SK-N-SH (cell line): ENCODE measurements around the gene CRYM. TPM values are rescaled to one million over a fixed set of nuclear protein-coding genes. Genes with fewer than 3 reads are reported as not detected.

Source experiments
- CTCF ChIA-PET: fragments of 300-600, 350-600 bp; formaldehyde crosslinking; extraction: SDS; loops from one replicate; lab custom pipeline; 2021; lab: Yijun Ruan, JAX
- POLR2A ChIA-PET: fragments of 350-600 bp; sonication (Branson Sonifier 250); formaldehyde crosslinking; extraction: SDS; loops from one replicate; lab custom pipeline; 2020; ENCODE audit warnings: antibody characterized with exemption, inconsistent platforms; lab: Yijun Ruan, JAX
- DNase-seq: peaks from one replicate; pipeline ENCODE4 v3.0.0; 2012
- H2AFZ ChIP-seq: fragments of 200-600 bp; sonication (generic); 2 replicates; pipeline ENCODE4 v1.8.1; 2016; ENCODE audit warnings: antibody characterized with exemption, mild to moderate bottlenecking, low read depth
- H3F3A ChIP-seq: fragments of 200-600 bp; sonication (generic); replicated peaks from 2 replicates; pipeline ENCODE3; 2016; ENCODE audit warnings: antibody characterized with exemption, mild to moderate bottlenecking; ENCODE audit not compliant: insufficient read depth
- H3K27ac ChIP-seq, 2 experiments: fragments of 200-500 bp in 1 of 2; fragments of 200-600 bp in 1 of 2; sonication (Bioruptor generic) in 1 of 2; sonication (generic), shearing (Covaris generic) in 1 of 2; 2 replicates each; pipeline versions ENCODE4 v1.5.1 to v1.6.1; 2014 to 2016; ENCODE audit warnings: low read depth in 2 of 2, inconsistent platforms in 1 of 2, low read length in 1 of 2, mild to moderate bottlenecking in 1 of 2, mixed read lengths in 1 of 2
- H3K27me3 ChIP-seq: fragments of 200-600 bp; sonication (generic), shearing (Covaris generic); 2 replicates; pipeline ENCODE4 v1.6.1; 2016; ENCODE audit warnings: mixed run types; ENCODE audit not compliant: insufficient read depth
- H3K36me3 ChIP-seq, 2 experiments: fragments of 200-500 bp in 1 of 2; fragments of 200-600 bp in 1 of 2; sonication (Bioruptor generic) in 1 of 2; sonication (generic) in 1 of 2; replicated peaks in 1 of 2; 2 replicates each; pipeline versions ENCODE3 to v1.5.1; 2014 to 2016; ENCODE audit warnings: low read length in 1 of 2, mild to moderate bottlenecking in 1 of 2; ENCODE audit not compliant: insufficient read depth in 2 of 2, control insufficient read depth in 1 of 2
- H3K4me1 ChIP-seq, 2 experiments: fragments of 200-500 bp in 1 of 2; fragments of 200-600 bp in 1 of 2; sonication (Bioruptor generic) in 1 of 2; sonication (generic), shearing (Covaris generic) in 1 of 2; 2 replicates each; pipeline versions ENCODE4 v1.5.1 to v1.6.1; 2014 to 2016; ENCODE audit warnings: low read depth in 1 of 2, low read length in 1 of 2, mixed run types in 1 of 2; ENCODE audit not compliant: insufficient read depth in 2 of 2, control insufficient read depth in 1 of 2
- H3K4me2 ChIP-seq: fragments of 200-600 bp; sonication (generic), shearing (Covaris generic); 2 replicates; pipeline ENCODE4 v1.6.1; 2017; ENCODE audit warnings: mixed run types
- H3K4me3 ChIP-seq, 2 experiments: fragments of 200-500 bp in 1 of 2; fragments of 200-600 bp in 1 of 2; sonication (Bioruptor generic) in 1 of 2; sonication (generic), shearing (Covaris generic) in 1 of 2; 2 replicates each; pipeline versions ENCODE4 v1.5.1 to v1.8.1; 2014 to 2016; ENCODE audit warnings: low read depth in 2 of 2, inconsistent platforms in 1 of 2, low read length in 1 of 2, mild to moderate bottlenecking in 1 of 2, mixed read lengths in 1 of 2, moderate library complexity in 1 of 2
- H3K79me2 ChIP-seq: fragments of 200-600 bp; sonication (generic); 2 replicates; pipeline ENCODE4 v1.8.1; 2017; ENCODE audit warnings: mild to moderate bottlenecking; ENCODE audit not compliant: insufficient read depth
- H3K9ac ChIP-seq: fragments of 200-600 bp; sonication (generic); 2 replicates; pipeline ENCODE4 v1.6.1; 2017; ENCODE audit warnings: mixed run types
- H3K9me2 ChIP-seq: fragments of 200-600 bp; sonication (generic); 2 replicates; pipeline ENCODE4 v1.6.1; 2017; ENCODE audit warnings: mixed run types
- H3K9me3 ChIP-seq: fragments of 200-600 bp; sonication (generic); 2 replicates; pipeline ENCODE4 v1.6.1; 2017; ENCODE audit warnings: mixed run types, mild to moderate bottlenecking, moderate library complexity
- H4K20me1 ChIP-seq: fragments of 200-600 bp; sonication (generic); 2 replicates; pipeline ENCODE4 v1.6.1; 2017; ENCODE audit warnings: mild to moderate bottlenecking, mixed run types; ENCODE audit not compliant: insufficient read depth
- CHD2 ChIP-seq: fragments of 150-350 bp; IDR thresholded peaks from 2 replicates; pipeline ENCODE4 v1.6.1; 2018; ENCODE audit warnings: low read length; ENCODE audit not compliant: partially characterized antibody
- EP300 ChIP-seq, 2 experiments: IDR thresholded peaks; 2 replicates each; pipeline versions ENCODE4 v1.4.0 to v1.6.1; 2012; ENCODE audit warnings: borderline replicate concordance in 1 of 2, low read depth in 1 of 2, low read length in 1 of 2
- EZH2phosphoT487 ChIP-seq: fragments of 200-600 bp; sonication (generic); IDR thresholded peaks from 2 replicates; pipeline ENCODE4 v1.6.1; 2017; ENCODE audit warnings: low read depth, mixed run types, mild to moderate bottlenecking, antibody characterized with exemption, moderate library complexity, borderline replicate concordance
- FOSL2 ChIP-seq: IDR thresholded peaks from 2 replicates; pipeline ENCODE4 v1.4.0; 2012; ENCODE audit warnings: low read depth, mild to moderate bottlenecking, moderate library complexity, borderline replicate concordance
- GABPA ChIP-seq: IDR thresholded peaks from 2 replicates; pipeline ENCODE4 v1.4.0; 2012; ENCODE audit warnings: low read depth, mild to moderate bottlenecking
- GATA2 ChIP-seq: sonication (generic); formaldehyde crosslinking; IDR thresholded peaks from 2 replicates; pipeline ENCODE4 v1.5.0; 2020; ENCODE audit warnings: mild to moderate bottlenecking, missing genetic modification reagents
- IRF3 ChIP-seq: fragments of 150-350 bp; IDR thresholded peaks from 2 replicates; pipeline ENCODE4 v1.6.1; 2016; ENCODE audit warnings: mild to moderate bottlenecking, low read depth, low read length
- MAX ChIP-seq: IDR thresholded peaks from 2 replicates; pipeline ENCODE4 v1.4.0; 2012; ENCODE audit warnings: low read depth
- MXI1 ChIP-seq: IDR thresholded peaks from 2 replicates; pipeline ENCODE4 v1.6.1; 2012; ENCODE audit warnings: mild to moderate bottlenecking, low read depth, low read length, improper control_type of control experiment
- NFIC ChIP-seq: IDR thresholded peaks from 2 replicates; pipeline ENCODE4 v1.4.0; 2012; ENCODE audit warnings: borderline replicate concordance
- NRF1 ChIP-seq: IDR thresholded peaks from 2 replicates; pipeline ENCODE4 v1.6.1; 2012; ENCODE audit warnings: low read depth, mild to moderate bottlenecking, low read length
- RAD21 ChIP-seq: IDR thresholded peaks from 2 replicates; pipeline ENCODE4 v1.6.1; 2012; ENCODE audit warnings: mild to moderate bottlenecking, low read length
- RFX5 ChIP-seq: IDR thresholded peaks from 2 replicates; pipeline ENCODE4 v1.6.1; 2012; ENCODE audit warnings: mild to moderate bottlenecking, improper control_type of control experiment, low read length
- SIN3A ChIP-seq: IDR thresholded peaks from 2 replicates; pipeline ENCODE4 v1.6.1; 2012; ENCODE audit warnings: low read depth, mild to moderate bottlenecking, low read length, moderate library complexity, borderline replicate concordance
- SMC3 ChIP-seq: IDR thresholded peaks from 2 replicates; pipeline ENCODE4 v1.6.1; 2012; ENCODE audit warnings: low read depth, low read length, improper control_type of control experiment
- USF2 ChIP-seq: fragments of 150-350 bp; IDR thresholded peaks from 2 replicates; pipeline ENCODE4 v1.6.1; 2017; ENCODE audit warnings: antibody characterized with exemption, low read length, low read depth, borderline replicate concordance
- YY1 ChIP-seq: IDR thresholded peaks from 2 replicates; pipeline ENCODE4 v1.4.0; 2012; ENCODE audit warnings: low read depth, mild to moderate bottlenecking
- ZBTB33 ChIP-seq: IDR thresholded peaks from 2 replicates; pipeline ENCODE4 v1.4.0; 2012; ENCODE audit warnings: low read depth, borderline replicate concordance
- WGBS: methylation state at CpG from one replicate; pipeline ENCODE4 v1.1.6; 2017; ENCODE audit warnings: low lambda C conversion rate; 5-methylcytosine and 5-hydroxymethylcytosine counted together
- polyA plus RNA-seq, 3 experiments: library from polyadenylated mRNA; depleted of rRNA; stranded (reverse); fragments of >200 nt; gene quantifications; 2 replicates each; pipeline ENCODE4 v1.2.3, GENCODE V29; 2012

CRYM gene
- polyA plus RNA-seq, 1 of the 3 experiments (the other 2 are of a cell fraction): 1.8 TPM

GRCh38 chr16:21214086-21214485, 64.0 kb downstream of the CRYM start:
- ChIA-PET POLR2A (no interaction called here), CTCF (interaction anchor here (1.6 kb wide), 1 partner anchor 26 kb away, joined by 6 read pairs; no protein-coding TSS in a partner anchor)
- Histone ChIP-seq H3K9me2 (no peaks in the 10 kb centered on the region), H3K4me2 (no peak overlapping the region), H3K79me2 (no peaks in the 10 kb centered on the region), H3K36me3 (no peaks in the 10 kb centered on the region), H3K27ac (no peak overlapping the region), H3K9ac (no peak overlapping the region), H3K9me3 (no peaks in the 10 kb centered on the region), H4K20me1 (no peaks in the 10 kb centered on the region), H3K27me3 (no peaks in the 10 kb centered on the region; the same call in 1 of the 2 replicates), H3K4me3 (no peak overlapping the region), H3K4me1 (no peaks in the 10 kb centered on the region), H2AFZ (no peak overlapping the region), H3F3A (no peaks in the 10 kb centered on the region)
- TF ChIP-seq ZBTB33 (no peak), NRF1 (no peak), IRF3 (no peak), FOSL2 (no peak), GATA2 (CRISPR knock-in tag) (no peak), RFX5 (no peak), RAD21 (no peak), USF2 (no peak), NFIC (no peak), EZH2phosphoT487 (no peak), CHD2 (no peak), GABPA (no peak), SIN3A (no peak), EP300 (IDR thresholded peaks at IDR 0.05; ENCODE audit: borderline replicate concordance in 1 of 2, low read depth in 1 of 2, low read length in 1 of 2) (no peak), MAX (no peak), YY1 (no peak), SMC3 (no peak), MXI1 (no peak)
- 77% methylated on average over 4 of the region's 4 CpGs for WGBS
- DNase-seq: no peak
